Measurements from ENCODE around the gene USP21.
A peak's percentile ranks its signal among the peaks of the same experiment; 100 is the strongest.

GRCh38 chr1:161192476-161193465, 33.5 kb downstream of the USP21 start:
- TF ChIP-seq MAX (IDR thresholded peaks at IDR 0.05), result no peak
- TF ChIP-seq CEBPB (IDR thresholded peaks at IDR 0.05), result no peak
- no peak for TF ChIP-seq TCF12 (IDR thresholded peaks at IDR 0.05; ENCODE audit: low read depth)
- peak; percentile 72 for TF ChIP-seq RAD21 (IDR thresholded peaks at IDR 0.05; ENCODE audit: low read depth)
- no peak for TF ChIP-seq REST (IDR thresholded peaks at IDR 0.05; ENCODE audit: low read depth)
- no peak for TF ChIP-seq ZBTB7A (IDR thresholded peaks at IDR 0.05; ENCODE audit: low read depth)
- TF ChIP-seq TAF1 (IDR thresholded peaks at IDR 0.05; ENCODE audit: low read depth), result no peak
- no peak for TF ChIP-seq EP300 (IDR thresholded peaks at IDR 0.05; ENCODE audit: borderline replicate concordance)

Measured in Ishikawa (cell line).